GM12878 (cell line): Measurements from ENCODE around the gene NT5DC4. TPM values are rescaled to one million over a fixed set of nuclear protein-coding genes. Genes with fewer than 3 reads are reported as not detected.

Experiments
- SIN3A ChIP-seq: IDR thresholded peaks from 2 replicates; pipeline ENCODE4 v1.6.1; 2012; ENCODE audit warnings: low read depth, low read length, improper control_type of control experiment
- SIX5 ChIP-seq: IDR thresholded peaks from 2 replicates; pipeline ENCODE4 v1.6.1; 2011; ENCODE audit warnings: mild to moderate bottlenecking, low read depth, low read length, moderate library complexity; ENCODE audit not compliant: severe bottlenecking
- SRF ChIP-seq, 2 experiments: IDR thresholded peaks; 2 replicates each; pipeline ENCODE4 v1.6.1; 2011; ENCODE audit warnings: low read depth in 2 of 2, low read length in 2 of 2, mild to moderate bottlenecking in 1 of 2, moderate library complexity in 1 of 2
- polyA plus RNA-seq, 11 experiments: library from polyadenylated mRNA; depleted of rRNA in 4 of 11; unstranded in 6 of 11; stranded (reverse) in 5 of 11; fragments of >200 nt; fragmentation: Nextera tagmentation in 4 of 11; fragmentation: Illumina TruSeq in 1 of 11; extraction: Ambion mirVana in 4 of 11; extraction: Trizol in 1 of 11; gene quantifications; 1 replicate in 1 of 11; 2 replicates in 10 of 11; pipeline versions ENCODE4 v1.2.1 to v1.2.3, GENCODE V29; 2011 to 2016; ENCODE audit warnings: inconsistent platforms in 2 of 11, missing spikeins in 2 of 11, low read depth in 1 of 11
- total RNA-seq, 4 experiments: library from RNA; depleted of rRNA in 3 of 4; stranded (reverse); fragments of >200 nt in 3 of 4; fragmentation: Illumina TruSeq in 1 of 4; extraction: Trizol in 1 of 4; gene quantifications; 2 replicates each; pipeline versions ENCODE4 v1.2.1 to v1.2.3, GENCODE V29; 2013 to 2021
- TF ChIP-seq, protein P1 (sequence below): fragments of 450-650 bp; IDR thresholded peaks from 2 replicates; pipeline ENCODE4 v1.6.1; 2017; ENCODE audit warnings: mild to moderate bottlenecking, moderate library complexity
- TF ChIP-seq, protein P2 (sequence below): fragments of 450-650 bp; formaldehyde crosslinking; IDR thresholded peaks from 2 replicates; pipeline ENCODE4 v1.4.0; 2022; ENCODE audit warnings: mild to moderate bottlenecking, moderate library complexity

NT5DC4 gene
- total and polyA plus RNA-seq, 10 of the 15 experiments (the other 5 are each of a cell fraction or from before 2014, with no cell fraction given), result 0.04 to 2.6 (median 0.32) TPM; not detected in 2

DNA sequence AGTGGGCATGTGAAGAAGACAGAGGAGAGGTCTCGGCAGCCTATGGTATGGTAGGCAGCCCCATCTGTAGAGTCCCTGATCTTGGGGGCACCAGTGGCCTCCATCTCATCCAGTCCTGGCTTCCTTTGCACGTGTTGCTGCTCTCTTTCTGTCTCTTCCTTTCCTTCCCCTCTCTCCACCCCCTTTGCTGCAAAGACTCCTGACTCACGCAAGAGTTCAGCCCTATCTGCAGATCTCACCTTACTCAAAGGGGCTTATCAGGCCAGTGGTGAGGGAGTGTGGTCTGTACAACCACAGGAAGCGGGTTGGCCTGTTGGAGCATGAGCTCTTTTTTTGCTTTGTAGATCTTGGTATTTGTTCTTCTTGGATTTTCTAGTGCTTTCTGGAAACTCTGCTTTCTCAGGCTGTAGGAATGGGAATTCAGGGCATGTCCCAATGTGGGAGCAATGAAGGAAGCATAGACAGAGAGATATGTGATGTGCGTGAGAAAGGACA is 14.6 kb upstream of the NT5DC4 start (continued):
- TF ChIP-seq, protein P1, sequence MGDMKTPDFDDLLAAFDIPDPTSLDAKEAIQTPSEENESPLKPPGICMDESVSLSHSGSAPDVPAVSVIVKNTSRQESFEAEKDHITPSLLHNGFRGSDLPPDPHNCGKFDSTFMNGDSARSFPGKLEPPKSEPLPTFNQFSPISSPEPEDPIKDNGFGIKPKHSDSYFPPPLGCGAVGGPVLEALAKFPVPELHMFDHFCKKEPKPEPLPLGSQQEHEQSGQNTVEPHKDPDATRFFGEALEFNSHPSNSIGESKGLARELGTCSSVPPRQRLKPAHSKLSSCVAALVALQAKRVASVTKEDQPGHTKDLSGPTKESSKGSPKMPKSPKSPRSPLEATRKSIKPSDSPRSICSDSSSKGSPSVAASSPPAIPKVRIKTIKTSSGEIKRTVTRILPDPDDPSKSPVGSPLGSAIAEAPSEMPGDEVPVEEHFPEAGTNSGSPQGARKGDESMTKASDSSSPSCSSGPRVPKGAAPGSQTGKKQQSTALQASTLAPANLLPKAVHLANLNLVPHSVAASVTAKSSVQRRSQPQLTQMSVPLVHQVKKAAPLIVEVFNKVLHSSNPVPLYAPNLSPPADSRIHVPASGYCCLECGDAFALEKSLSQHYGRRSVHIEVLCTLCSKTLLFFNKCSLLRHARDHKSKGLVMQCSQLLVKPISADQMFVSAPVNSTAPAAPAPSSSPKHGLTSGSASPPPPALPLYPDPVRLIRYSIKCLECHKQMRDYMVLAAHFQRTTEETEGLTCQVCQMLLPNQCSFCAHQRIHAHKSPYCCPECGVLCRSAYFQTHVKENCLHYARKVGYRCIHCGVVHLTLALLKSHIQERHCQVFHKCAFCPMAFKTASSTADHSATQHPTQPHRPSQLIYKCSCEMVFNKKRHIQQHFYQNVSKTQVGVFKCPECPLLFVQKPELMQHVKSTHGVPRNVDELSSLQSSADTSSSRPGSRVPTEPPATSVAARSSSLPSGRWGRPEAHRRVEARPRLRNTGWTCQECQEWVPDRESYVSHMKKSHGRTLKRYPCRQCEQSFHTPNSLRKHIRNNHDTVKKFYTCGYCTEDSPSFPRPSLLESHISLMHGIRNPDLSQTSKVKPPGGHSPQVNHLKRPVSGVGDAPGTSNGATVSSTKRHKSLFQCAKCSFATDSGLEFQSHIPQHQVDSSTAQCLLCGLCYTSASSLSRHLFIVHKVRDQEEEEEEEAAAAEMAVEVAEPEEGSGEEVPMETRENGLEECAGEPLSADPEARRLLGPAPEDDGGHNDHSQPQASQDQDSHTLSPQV, result no peak
- TF ChIP-seq SIN3A (no peak), SIX5 (no peak), SRF (IDR thresholded peaks at IDR 0.05; ENCODE audit: low read depth in 2 of 2, low read length in 2 of 2) (no peak)
- TF ChIP-seq, protein P2, sequence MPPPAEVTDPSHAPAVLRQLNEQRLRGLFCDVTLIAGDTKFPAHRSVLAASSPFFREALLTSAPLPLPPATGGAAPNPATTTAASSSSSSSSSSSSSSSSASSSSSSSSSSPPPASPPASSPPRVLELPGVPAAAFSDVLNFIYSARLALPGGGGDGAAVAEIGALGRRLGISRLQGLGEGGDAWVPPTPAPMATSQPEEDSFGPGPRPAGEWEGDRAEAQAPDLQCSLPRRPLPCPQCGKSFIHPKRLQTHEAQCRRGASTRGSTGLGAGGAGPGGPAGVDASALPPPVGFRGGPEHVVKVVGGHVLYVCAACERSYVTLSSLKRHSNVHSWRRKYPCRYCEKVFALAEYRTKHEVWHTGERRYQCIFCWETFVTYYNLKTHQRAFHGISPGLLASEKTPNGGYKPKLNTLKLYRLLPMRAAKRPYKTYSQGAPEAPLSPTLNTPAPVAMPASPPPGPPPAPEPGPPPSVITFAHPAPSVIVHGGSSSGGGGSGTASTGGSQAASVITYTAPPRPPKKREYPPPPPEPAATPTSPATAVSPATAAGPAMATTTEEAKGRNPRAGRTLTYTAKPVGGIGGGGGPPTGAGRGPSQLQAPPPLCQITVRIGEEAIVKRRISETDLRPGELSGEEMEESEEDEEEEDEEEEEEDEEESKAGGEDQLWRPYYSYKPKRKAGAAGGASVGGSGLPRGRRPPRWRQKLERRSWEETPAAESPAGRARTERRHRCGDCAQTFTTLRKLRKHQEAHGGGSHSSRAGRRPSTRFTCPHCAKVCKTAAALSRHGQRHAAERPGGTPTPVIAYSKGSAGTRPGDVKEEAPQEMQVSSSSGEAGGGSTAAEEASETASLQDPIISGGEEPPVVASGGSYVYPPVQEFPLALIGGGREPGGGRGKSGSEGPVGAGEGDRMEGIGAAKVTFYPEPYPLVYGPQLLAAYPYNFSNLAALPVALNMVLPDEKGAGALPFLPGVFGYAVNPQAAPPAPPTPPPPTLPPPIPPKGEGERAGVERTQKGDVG (CRISPR knock-in tag), result no peak
